Activated CD4-positive, alpha-beta T cell treated with anti-CD3 and anti-CD28 coated beads for 1 hour (primary cell): ENCODE data around the gene CPSF4L.

Source experiments
- DNase-seq: peaks from one replicate; pipeline ENCODE4 v3.0.0-alpha.2; 2020

Gene CPSF4L

DNA sequence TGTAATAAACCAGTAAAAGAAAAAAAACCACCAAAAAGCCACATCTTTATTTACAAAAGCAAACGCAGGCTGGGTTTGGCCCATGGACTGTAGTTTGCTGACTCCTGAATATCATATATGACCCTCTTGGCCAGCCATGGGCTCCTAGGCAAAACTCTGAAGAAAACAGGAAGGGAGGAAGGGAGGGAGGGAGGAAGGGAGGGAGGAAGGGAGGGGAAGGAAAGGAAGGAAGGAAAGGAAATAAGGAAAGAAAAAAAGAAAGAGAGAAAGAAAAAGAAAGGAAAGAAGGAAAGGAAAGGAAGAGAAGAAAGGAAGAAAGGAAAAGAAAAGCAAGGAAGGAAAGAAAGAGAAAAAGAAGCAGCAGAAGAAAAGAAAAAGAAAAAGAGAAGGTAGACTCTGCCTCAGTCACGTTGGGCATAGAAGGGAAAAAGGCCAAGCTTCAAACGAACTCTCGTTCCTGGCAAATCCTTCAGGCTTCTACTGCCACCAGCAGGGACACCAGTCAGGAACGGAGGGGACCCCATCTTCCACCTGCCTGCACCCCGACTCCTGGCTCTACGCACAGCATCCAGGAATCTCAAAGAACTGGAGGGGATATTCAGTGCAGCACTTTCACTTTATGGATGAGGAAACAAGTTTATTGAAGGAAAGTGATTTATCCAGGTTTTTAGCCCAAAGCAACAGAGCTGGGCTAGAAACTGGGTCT is 28.0 kb upstream of the CPSF4L start:
- no peak for DNase-seq

DNA sequence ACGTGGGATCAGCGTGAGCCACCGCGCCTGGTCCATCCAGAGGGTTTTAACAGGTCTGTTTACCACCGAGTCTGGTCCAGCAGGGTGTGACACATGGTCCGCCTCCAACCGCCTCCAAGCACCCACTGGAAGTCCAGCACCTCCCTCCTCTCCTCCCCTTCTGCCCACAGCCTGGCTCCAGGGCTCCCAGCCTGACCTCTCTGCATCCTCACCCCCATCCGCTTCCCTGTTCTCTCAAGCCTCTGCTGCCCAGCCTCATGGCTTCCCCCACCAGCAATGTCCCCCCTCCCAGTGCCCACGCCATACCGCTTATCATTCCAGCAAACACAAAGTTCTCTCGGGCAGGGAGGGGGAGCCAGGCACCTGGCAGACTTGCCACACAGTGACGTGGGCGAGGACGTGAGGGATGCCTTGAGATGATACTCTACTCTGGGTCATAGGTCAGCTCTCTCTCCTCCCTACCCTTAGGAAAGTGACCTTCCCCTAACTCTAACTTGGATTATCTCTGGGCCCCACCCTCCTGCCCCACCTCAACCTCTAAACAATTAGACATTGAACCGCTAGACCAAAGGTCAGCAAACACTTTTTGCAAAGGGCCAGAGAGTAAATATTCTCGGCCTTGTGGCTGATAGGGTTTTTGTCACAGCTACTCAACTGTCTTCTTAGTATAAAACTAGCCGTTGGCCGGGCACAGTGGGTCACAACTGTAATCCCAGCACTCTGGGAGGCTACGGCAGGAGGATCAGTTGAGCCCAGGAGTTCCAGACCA is 27.0 kb upstream of the CPSF4L start:
- DNase-seq = no peak

DNA sequence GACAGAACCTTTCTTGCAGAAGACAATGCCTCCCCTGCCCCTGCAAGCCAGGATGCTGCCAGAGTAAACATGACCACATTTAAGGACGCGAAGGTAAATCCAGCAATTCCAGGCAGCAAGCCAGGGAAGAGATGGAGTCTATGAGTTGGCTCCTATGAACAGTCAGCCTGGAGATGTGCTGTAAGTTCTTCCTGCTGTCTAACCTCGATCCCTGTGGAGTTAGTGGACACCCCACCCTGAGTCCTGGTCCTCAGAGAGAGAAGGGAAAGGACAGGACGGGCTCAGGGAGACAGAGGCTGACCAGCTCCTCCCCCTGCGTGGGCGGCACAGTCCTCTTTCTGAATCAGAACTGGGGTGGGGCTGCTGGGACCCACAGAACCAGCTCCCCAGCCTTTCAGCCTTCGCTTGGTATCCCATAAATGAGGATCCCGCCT is 25.2 kb upstream of the CPSF4L start:
- DNase-seq = no peak

DNA sequence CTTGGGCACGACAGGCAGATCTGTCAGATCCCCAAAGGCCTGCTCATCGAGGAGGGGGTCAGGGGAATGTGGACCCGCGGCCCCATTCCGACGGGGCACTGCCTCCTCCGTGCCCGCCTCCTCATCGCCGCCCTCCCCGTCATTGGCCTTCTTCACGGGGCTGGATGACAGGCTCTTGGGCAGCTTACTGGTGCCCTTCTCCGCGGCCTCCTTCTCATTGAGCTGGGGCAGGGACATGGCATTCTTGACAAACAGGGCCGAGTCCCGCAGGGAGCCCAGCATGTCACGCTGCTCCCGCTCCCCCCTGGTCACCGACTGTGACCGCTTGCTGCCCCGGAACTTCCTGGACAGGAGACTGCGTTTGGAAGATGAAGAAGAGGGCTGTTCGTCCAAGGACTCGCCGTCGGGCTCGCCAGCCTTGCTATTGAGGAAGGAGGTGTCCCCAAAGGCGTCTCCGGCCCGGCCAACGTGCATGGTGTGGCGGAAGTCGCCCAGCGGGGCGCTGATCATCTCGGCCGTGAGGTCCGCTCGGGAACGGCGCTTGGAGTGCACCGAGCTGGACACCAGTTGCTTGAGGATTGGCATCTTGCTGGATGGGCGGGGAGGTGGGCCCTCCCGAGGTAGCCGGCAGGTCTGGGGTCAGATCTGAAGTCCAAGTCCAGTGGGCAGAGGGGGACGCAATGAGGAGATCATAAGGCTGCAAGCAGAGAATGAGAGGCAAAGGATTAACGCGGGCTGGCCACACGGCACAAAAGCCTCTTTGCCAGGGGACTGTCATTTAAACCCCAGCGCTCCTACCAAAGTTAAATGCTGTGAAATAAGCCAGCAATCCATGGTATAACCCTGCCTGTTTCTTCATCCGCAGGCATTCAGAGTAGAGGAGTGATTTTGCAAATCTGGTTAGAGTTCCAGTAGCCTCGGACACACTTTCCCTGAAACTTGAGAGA is 24.5 kb upstream of the CPSF4L start:
- no peak for DNase-seq

DNA sequence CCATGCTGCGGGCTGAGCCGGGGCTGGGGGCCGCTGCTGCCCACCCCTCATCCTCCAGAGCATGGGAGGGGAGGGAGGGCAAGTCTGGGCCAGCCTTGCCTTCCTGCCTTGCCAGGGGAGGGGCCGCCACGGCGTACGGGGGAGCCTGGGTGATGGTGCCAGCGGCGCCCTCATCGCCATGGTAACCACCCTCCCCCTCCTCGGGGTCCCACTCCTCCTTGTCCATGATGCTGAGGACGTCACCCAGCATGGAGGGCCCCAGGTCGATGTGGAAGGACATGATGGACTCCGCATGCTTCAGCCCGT is 23.9 kb upstream of the CPSF4L start:
- no peak for DNase-seq

DNA sequence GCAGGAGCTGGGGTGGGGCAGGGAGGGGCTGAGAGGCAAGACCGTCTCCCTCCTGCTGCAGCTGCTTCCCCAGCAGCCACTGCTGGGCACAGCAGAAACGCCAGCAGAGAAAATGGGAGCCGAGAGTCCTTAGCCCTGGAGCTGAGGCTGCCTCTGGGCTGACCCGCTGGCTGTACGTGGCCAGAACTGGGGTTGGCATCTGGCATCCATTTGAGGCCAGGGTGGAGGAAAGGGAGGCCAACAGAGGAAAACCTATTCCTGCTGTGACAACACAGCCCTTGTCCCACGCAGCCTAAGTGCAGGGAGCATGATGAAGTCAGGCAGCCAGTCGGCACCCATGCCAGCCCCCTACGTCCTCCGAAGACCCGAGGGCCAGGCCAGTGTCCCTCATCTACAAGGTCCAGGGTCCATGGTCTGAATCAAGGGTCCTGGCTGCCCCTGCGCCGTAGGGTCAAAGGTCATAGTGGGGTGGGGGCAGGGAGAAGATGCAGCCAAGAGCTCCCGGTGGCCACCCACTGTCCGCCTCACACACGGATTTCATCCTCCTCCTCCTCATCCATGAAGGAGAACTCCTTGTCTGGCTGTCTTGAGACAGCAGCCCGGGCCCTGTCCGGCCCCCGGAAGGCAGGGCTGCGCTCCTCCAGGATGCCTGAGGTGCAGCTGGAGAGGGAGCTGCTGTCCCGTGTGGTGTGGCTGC is 23.4 kb upstream of the CPSF4L start:
- DNase-seq = no peak

DNA sequence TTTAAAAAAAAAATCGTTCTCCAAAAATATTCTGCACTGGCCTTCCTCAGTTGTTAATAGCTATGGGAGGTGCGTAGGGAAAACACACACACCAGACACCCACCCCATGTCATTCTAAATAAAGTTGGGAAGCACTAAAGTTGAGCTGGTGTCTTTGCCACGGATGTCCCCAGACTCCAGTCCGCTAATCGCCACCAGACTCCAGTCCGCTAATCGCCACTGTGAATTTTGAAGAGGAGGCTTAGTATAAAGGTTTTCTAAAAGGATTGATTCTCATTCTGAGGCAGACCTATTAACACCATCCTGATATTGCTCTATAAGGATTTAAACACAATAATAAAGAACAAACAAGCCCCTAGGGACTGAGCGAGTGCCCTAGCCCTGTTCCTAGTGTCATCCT is 22.7 kb upstream of the CPSF4L start:
- DNase-seq = no peak

DNA sequence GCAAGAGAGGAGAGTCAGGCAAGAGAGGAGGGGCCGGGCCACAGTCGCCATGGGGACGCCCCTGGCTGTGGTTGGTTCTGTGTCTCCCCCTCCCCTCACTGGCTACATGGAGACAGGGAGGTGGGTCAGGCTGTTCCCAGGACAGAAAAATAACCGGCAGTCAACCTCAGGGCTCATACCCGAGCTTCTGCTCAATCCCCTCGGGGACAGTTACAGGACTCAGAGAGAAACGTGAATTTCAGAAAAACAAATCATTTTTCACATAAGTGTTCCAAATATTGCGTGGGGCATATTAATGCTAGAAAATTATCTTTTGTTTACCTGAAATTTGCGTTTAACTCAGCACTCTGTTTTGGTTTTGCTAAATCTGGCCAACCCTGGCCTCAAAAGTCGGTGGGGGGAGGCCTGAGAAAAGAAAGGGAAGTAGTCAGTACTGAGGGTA is 22.2 kb upstream of the CPSF4L start:
- DNase-seq = no peak

DNA sequence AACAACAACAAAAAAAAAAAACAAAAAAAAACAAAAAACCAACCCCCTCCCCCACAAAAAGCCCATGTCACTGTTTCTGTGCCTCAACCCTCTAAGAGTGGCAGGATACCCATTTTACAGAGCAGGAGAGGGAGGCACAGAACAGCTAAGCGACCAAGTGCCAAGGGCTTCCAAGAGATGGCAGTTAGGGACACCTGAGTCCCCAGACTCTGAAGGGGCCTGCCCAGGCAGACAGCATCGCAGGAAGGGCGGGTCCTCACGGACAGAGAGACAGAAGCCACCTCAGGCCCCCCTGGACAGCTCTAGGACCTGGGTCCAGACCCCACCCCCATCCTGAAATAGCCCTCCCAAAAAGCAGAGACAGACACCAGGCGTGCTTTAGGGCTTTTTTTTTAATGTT is 21.6 kb upstream of the CPSF4L start:
- DNase-seq = no peak

DNA sequence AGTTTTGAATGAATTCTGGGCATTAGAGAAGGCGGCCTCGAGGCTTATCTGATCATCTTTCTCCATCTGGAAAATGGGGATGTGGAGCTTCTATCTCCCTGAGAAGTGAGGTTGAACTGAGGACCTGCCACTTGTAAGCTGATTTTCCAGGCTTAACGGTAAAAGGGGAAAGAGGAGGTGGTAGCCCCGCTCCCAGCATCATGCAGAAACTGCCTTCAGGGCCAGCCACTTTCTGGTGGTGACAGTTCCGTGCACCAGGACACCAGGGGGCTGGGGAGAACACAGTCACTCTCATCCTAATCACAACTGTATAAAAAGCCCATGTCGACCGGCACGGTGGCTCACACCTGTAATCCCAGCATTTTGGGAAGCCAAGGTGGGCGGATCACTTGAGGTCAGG is 20.9 kb upstream of the CPSF4L start:
- DNase-seq = no peak

DNA sequence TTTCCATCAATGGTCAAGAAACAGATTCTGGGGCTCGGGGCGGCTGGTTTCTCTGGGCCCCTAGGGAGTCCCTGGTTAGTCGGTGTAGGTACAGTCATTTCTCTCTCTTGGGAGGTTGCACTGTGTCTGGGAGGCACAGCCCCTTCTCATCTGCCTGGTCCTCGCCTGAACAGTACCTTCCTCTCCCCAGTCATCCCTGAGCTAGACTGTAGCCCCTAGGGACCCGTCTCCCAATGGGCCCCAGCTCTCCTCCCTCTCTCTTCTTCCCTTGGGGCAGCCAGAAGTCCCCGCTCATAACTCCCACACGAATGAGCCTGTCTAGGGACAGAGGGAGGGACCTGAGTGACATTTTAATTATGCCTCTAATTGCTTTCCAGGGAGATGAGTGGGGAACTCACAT is 20.2 kb upstream of the CPSF4L start:
- no peak for DNase-seq

DNA sequence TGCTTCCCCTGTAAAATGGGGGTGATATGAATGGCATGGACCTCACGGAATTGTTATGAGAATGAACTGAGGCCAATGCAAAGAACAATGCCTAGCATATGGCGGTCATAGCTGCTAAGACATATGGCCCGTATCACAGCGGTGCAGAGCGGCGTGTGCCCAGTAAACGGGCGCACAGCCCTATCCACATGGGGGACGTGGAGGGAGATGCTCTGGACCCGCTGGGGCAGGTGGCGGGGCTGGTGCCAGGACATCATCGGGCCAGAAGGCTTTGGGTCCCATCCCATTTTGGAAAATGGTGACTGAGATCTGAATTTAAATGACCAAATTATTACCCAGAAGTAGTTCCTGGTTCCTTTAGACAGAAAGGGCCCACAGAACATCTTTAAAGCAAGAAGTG is 18.5 kb upstream of the CPSF4L start:
- no peak for DNase-seq

DNA sequence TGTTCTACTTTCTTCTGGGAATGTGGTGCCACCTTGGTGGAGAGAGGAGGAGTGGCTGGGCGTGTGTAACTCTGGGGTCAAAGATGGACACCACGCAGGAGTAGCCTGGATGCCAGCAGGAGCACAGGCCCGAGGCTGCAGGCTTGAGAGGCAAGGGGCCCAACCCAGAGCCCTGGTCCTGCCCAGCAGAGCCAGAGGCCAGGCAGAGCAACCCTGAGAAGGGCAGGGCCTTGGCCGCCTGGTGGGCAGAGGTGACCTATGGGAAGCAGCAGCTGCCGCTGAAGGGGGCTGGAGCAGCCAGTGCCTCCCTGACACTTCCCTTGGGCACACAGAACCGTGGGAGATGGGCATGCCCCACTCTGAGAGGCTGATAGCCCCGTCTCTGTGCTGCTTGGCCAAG is 18.0 kb upstream of the CPSF4L start:
- no peak for DNase-seq

DNA sequence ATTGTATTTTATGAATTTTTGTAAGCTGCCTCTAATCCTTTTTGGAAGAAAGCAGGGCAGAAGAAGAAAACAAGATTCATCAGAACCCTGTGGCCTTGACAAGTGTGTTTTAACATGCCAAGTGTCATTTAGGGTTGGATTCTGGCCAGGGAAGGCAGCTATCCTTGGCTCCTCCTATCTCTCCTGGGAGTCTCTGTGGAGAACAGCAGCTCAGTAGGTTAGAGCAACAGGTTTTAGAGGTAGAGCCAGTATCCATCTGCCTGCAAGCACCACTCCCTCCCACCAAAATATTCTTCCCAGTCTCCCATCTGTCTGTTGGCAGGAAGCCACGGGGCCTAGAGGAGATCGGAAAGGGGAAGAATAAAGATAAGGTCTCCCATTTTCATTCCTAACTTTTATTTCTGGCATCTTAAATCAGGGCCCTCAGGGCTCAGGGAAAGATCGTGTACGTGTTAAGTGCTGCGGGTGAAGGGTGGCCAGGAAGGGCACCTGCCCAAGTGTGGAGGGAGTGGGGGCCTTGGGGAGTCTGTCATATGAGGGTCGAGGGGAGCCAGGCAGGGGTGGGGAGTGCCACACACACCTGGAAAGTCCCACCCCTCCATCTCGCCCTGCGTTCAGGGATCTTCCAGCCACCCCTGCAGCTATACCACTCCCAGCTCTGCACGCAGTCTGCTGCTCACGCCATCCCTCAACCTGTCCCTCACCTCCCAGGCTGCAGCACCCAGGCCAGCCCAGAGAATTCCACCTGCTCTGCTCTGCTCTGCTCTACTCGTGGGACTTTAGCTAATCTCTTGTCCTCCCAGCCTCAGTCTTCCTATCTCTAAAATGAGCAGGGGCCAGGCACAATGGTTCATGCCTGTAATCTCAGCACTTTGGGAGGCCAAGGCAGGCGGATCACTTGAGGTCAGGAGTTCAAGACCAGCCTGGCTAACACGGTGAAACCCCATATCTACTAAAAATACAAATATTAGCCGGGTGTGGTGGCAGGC is 17.1 kb upstream of the CPSF4L start:
- DNase-seq = no peak

DNA sequence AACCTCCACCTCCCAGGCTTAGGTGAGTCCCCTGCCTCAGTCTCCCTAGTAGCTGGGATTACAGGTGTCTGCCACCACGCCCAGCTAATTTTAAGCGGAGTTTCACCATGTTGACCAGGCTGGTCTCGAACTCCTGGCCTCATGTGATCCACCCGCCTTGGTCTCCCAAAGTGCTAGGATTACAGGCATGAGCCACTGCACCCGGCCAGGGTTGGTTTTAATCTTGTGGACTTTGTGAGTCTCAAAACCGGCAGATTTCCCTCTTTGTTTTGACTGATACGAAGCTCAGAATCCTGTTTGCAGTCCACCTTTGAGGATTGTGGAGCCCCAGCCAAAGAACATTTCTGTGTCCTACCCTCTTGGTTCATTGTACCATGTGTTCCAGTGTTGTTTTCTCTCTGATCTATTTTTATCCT is 16.4 kb upstream of the CPSF4L start:
- no peak for DNase-seq

DNA sequence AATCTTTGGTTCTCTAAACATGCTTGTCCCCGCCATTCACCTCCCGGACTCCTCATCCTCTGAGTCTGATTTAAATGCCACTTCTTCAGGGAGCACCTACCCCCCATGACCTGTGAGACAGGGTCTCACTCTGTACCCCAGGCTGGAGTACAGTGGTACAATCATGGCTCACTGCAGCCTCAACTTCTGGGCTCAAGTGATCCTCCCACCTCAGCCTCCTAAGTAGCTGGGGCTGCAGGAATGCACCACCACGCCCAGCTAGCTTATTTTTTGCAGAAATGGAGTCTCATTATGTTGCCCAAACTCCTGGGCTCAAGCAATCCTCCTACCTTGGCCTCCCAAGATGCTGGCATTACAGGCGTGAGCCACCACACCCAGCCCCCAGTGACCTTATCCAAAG is 12.8 kb upstream of the CPSF4L start:
- no peak for DNase-seq

DNA sequence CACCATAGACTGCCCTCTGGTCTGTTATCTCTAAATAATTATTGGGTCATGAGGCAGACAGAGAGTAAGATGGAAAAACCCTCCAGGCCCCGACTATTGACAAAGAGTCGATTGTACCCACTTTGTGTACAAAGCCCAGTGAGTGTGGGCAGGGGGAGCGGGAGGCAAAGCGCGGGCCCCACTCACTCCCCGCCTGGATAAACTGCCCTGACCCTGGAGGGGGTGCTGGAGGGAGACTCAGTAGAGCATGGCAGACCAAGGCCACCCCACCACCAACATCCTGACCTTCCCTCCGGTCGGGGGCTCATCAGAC is 11.2 kb upstream of the CPSF4L start:
- DNase-seq = no peak

DNA sequence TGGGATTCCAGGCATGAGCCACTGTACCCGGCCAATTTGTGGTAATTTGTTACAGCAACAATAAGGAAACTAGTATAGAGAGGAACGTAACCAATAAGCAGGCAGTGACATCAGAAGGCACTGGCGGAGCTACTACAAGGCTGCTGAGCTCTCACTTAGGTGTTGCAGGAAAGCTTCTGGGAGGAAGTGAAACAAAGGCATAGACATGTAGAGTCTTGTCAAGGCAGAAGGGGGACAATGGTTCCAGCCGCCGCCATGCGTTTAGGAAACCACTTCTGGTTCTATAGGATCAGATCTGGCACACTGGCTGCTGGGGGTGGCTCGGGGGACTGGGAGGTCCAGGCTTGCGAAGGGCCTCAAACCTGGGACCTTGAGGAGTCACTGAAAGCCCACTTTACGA is 9.4 kb upstream of the CPSF4L start:
- DNase-seq = no peak

DNA sequence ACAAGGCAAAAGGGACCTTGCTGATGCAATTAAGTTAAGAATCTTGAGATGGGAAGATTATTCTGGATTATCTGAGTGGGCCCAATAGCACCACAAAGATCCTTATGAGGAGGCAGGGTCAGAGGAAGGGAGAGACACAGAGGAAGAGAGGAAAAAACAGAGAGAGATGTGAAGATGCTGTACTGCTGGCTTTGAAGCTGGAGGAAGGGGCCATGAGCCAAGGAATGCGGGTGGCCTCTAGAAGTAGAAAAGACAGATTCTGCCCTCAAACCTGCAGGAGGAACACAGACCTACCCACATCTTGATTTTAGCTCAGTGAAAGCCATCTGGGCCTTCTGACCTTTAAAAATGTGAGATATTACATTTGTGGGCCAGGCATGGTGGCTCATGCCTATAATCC is 8.1 kb upstream of the CPSF4L start:
- no peak for DNase-seq

DNA sequence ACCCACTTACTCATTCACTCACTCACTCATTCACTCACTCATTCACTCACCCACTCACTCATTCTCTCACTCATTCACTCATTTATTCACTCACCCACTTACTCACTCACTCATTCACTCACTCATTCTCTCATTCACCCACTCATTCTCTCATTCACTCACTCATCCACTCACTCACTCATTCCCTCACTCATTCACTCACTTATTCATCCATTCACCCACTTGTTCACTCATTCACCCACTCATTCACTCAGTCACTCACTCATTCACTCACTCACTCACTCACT is 7.6 kb upstream of the CPSF4L start:
- no peak for DNase-seq

DNA sequence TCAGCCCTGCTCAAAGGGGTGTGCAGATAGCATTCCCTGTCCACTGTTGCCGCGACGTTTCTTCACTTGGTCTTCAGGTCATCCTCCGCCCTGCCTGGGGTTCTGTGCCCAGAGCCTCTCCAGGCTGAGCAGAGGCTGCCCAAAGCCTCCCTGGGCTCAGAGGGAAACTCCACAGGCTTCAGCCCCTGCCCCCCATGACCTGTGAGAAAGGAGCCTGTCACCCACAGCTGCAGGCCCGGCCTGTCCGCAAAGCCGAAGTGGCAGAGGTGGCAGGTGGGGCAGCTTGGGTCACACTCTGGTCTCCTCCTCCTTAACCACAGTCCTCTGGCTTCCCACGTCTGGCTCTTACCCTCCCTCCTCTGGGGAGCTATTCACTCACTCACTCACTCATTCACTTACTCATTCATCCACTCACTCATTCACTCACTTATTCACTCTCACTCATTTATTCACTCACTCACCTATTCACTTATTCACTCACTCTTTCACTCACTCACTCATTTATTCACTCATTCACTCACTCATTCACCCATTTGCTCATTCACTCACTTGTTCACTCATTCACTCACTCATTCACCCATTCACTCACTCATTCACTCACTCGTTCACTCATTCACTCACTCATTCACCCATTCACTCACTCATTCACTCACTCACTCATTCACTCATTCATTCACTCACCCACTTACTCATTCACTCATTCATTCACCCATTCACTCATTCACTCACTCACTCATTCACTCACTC is 7.1 kb upstream of the CPSF4L start:
- no peak for DNase-seq
